Peyer's patch (tissue), 4 donors: ENCODE measurements around the gene DDAH1. TPM values are rescaled to one million over a fixed set of nuclear protein-coding genes. Genes with fewer than 3 reads are reported as not detected.

Source experiments
- DNase-seq, 3 donors: peaks; one replicate each; pipeline ENCODE4 v3.0.0-alpha.2; 2017 to 2019
- H3K27ac ChIP-seq, 4 donors: fragments of 200-600 bp; sonication (generic); one replicate each; pipeline ENCODE4 v1.5.1; 2016 to 2019
- H3K27me3 ChIP-seq, 2 donors: fragments of 200-600 bp; sonication (generic); one replicate each; pipeline ENCODE4 v1.5.1; 2019
- H3K36me3 ChIP-seq, 3 donors: fragments of 200-600 bp; sonication (generic); one replicate each; pipeline ENCODE4 v1.5.1; 2016 to 2019
- H3K4me1 ChIP-seq, 4 donors: fragments of 200-600 bp; sonication (generic); one replicate each; pipeline ENCODE4 v1.5.1; 2016 to 2019
- H3K4me3 ChIP-seq, 4 donors: fragments of 200-600 bp; sonication (generic); 1 replicate in 3 of 4; 2 replicates in 1 of 4; pipeline ENCODE4 v1.5.1; 2016 to 2019; ENCODE audit warnings: mild to moderate bottlenecking in 1 of 4
- H3K9me3 ChIP-seq, 4 donors: fragments of 200-600 bp; sonication (generic); one replicate each; pipeline ENCODE4 v1.5.1; 2016 to 2019; ENCODE audit warnings: mild to moderate bottlenecking in 1 of 4
- POLR2A ChIP-seq, 2 donors: fragments of 450-650 bp; IDR thresholded peaks; one replicate each; pipeline ENCODE4 v1.5.1; 2017; ENCODE audit warnings: antibody characterized with exemption in 2 of 2, mild to moderate bottlenecking in 2 of 2, moderate library complexity in 2 of 2
- total RNA-seq, 4 donors: library from RNA; depleted of rRNA; stranded (reverse); fragments of >200 nt; gene quantifications; one replicate each; pipeline ENCODE4 v1.1.0, GENCODE V29; 2016
- TF ChIP-seq, protein P1 (sequence below), 6 experiments: fragments of 450-650 bp in 4 of 6; fragments of 200-600 bp in 2 of 6; sonication (generic) in 1 of 6; IDR thresholded peaks; one replicate each; pipeline ENCODE4 v1.5.1; 2017 to 2019; ENCODE audit warnings: antibody characterized with exemption in 6 of 6, mild to moderate bottlenecking in 3 of 6, moderate library complexity in 1 of 6

Gene DDAH1
- total RNA-seq, 4 donors from 2014 or later = 40.8 to 60.2 (median 51.2) TPM

DNA sequence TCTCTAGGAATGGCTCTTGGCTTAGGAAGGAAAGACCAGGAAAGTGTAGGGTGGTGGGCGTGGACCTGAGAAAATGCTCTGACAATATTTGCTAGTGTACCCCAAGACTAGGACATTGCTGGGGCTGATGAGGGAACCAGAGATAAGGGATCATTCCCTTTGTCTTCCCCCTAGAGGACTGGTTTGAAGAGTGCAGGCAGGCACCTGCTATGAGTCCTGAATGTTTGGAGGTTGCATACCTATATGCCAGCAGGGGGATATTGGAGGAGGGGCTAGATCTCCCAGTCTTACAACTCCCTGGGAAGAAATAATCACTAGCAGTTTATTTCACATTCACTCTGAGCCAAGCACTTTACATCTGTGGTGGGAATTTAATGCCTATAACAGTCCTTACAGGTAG is 182.5 kb downstream of the DDAH1 start:
- DNase-seq = no peak
- TF ChIP-seq, protein P1, sequence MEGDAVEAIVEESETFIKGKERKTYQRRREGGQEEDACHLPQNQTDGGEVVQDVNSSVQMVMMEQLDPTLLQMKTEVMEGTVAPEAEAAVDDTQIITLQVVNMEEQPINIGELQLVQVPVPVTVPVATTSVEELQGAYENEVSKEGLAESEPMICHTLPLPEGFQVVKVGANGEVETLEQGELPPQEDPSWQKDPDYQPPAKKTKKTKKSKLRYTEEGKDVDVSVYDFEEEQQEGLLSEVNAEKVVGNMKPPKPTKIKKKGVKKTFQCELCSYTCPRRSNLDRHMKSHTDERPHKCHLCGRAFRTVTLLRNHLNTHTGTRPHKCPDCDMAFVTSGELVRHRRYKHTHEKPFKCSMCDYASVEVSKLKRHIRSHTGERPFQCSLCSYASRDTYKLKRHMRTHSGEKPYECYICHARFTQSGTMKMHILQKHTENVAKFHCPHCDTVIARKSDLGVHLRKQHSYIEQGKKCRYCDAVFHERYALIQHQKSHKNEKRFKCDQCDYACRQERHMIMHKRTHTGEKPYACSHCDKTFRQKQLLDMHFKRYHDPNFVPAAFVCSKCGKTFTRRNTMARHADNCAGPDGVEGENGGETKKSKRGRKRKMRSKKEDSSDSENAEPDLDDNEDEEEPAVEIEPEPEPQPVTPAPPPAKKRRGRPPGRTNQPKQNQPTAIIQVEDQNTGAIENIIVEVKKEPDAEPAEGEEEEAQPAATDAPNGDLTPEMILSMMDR (IDR thresholded peaks at IDR 0.05) = no peak
- no peak for TF ChIP-seq POLR2A (IDR thresholded peaks at IDR 0.05)
- Histone ChIP-seq H3K9me3 (no peaks in the 10 kb centered on the region), H3K4me3 (no peak overlapping the region), H3K4me1 (peaks cover 0 to 22% (median 0%) of the 10 kb centered on the region in 4 donors), H3K27ac (no peak overlapping the region), H3K36me3 (no peaks in the 10 kb centered on the region), H3K27me3 (no peaks in the 10 kb centered on the region)

DNA sequence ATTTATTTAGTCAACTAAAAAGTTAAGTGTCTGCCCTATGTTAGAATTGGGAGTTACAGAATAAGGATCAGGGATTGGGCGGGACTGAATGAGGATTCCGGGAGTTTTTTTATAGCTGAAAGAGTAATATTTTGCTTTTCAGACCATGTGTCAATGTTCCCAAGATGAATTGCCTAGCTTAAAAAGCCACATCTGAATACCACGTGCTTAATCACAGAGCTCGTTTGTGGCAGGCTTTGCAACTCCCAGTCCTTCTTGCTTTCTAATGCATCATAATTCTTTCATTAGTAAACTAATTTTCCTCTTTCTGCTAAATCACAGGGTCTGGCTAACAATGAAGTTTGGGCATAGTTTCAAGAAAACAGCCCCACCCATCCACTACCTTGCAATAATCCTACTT is 184.3 kb downstream of the DDAH1 start:
- Histone ChIP-seq H3K27me3 (no peaks in the 10 kb centered on the region), H3K27ac (no peak overlapping the region), H3K4me3 (no peak overlapping the region), H3K4me1 (peaks cover 0 to 22% (median 1%) of the 10 kb centered on the region in 4 donors), H3K9me3 (no peaks in the 10 kb centered on the region), H3K36me3 (no peaks in the 10 kb centered on the region)
- DNase-seq = no peak
- TF ChIP-seq POLR2A (IDR thresholded peaks at IDR 0.05) = no peak
- TF ChIP-seq, protein P1 (IDR thresholded peaks at IDR 0.05) = no peak

DNA sequence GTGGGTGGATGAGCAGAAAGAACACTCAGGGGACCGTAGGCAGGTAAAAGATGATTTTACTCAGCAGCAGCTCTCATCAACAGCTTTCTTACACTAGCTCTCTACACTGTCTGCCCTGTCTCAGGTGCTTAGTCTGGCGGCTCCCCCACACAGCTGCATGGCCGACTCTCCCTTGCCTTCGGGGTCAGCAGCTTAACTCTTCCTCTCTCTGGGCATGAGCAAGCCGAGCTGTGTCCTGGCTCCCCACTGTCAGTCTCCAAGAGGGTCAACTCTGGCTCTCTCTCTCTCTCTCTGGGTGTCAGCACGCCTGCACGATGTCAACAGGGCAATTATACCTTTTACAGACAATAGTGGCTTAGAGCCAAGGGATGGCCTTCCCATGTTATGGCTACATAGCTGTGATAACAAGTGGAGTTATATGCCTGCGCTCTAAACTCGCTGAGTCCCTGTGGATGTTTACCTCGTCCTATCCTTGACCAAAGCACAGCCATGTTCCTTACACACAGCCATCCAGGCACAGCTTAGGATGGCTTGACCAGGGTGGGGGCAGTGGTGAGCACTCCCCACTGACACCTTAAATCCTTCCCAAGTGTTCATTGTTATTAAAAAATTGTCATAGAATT is 185.4 kb downstream of the DDAH1 start:
- Histone ChIP-seq H3K27ac (peak overlapping the region in 3 of 4 donors; percentile 57 to 88 (median 65)), H3K27me3 (no peaks in the 10 kb centered on the region), H3K4me3 (peak overlapping the region in 1 of 4 donors; percentile 16), H3K9me3 (no peaks in the 10 kb centered on the region), H3K36me3 (no peaks in the 10 kb centered on the region), H3K4me1 (peaks cover 0 to 25% (median 6%) of the 10 kb centered on the region in 4 donors)
- TF ChIP-seq POLR2A (IDR thresholded peaks at IDR 0.05) = no peak
- TF ChIP-seq, protein P1 (IDR thresholded peaks at IDR 0.05) = no peak
- DNase-seq = no peak

DNA sequence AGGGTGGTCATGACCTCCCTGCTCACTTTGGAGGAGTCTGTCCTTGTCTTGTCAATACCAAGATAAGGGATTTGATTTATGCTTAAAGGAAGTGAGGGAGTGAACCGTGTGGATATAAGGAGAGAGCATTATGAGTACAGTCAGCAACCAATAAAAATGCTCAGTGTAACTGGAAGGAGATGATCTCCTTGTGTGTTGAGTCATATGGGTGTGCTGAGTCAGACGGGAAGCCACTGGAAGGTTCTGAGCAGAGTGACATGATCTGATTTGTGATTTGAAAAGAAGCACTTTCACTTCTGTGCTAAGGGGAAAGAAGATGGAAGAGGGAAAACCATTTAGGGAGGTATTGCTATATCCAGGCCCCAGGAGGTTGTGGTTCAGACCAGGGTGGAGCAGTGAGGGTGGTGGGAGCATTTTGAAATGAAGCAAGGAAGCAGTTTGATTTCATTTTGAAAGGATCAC is 186.1 kb downstream of the DDAH1 start:
- Histone ChIP-seq H3K27ac (peak overlapping the region in 3 of 4 donors; percentile 57 to 88 (median 65)), H3K4me3 (peak overlapping the region in 2 of 4 donors; percentile 16 to 22), H3K9me3 (no peaks in the 10 kb centered on the region), H3K27me3 (no peaks in the 10 kb centered on the region), H3K4me1 (peaks cover 0 to 31% (median 8%) of the 10 kb centered on the region in 4 donors), H3K36me3 (no peaks in the 10 kb centered on the region)
- DNase-seq = peak in 1 of 3 donors; percentile 86
- TF ChIP-seq, protein P1 (IDR thresholded peaks at IDR 0.05) = no peak
- peak; percentile 24 to 54 for TF ChIP-seq POLR2A (IDR thresholded peaks at IDR 0.05)

DNA sequence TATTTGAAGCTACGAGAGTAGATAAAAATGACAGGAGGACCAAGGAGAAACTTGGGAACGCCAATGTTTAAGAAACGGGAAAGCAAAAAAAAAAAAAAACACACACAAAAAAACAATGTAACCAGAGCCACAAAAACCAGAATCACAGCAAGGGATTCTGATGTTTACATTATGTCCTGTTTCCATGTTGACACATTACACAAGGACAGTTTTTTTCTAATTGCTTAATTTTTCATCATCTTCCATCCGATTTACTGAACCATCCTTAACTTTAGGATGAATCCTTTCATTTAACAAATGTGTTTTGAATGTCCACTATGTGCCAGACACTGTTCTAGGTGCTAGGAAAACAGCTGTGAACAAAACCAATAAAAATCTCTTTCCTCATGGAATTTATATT is 187.2 kb downstream of the DDAH1 start:
- DNase-seq = no peak
- peaks cover 0 to 37% (median 8%) of the 10 kb centered on the region in 4 donors for H3K4me1 ChIP-seq
- no peak overlapping the region for H3K4me3 ChIP-seq
- H3K27me3 ChIP-seq = no peaks in the 10 kb centered on the region
- peak overlapping the region in 1 of 4 donors; percentile 98 for H3K27ac ChIP-seq
- TF ChIP-seq, protein P1 (IDR thresholded peaks at IDR 0.05) = no peak
- no peak for TF ChIP-seq POLR2A (IDR thresholded peaks at IDR 0.05)
- no peaks in the 10 kb centered on the region for H3K36me3 ChIP-seq
- H3K9me3 ChIP-seq = no peaks in the 10 kb centered on the region
